SK-MEL-5 (cell line): ENCODE results near the gene CCDC169. TPM values are rescaled to one million over a fixed set of nuclear protein-coding genes. Genes with fewer than 3 reads are reported as not detected.

Experiments used
- DNase-seq: peaks from one replicate; pipeline ENCODE4 v3.0.0-alpha.2; 2016; ENCODE audit warnings: low read depth, low spot score
- in situ Hi-C: cut with HindIII; loops from 2 replicates; pipeline ENCODE4 v1.10.0; 2016; ENCODE audit warnings: low sequenced_read_pairs, high pct_unique_total_duplicates, low pct_unique_long_range_greater_than_20kb
- total RNA-seq: library from RNA; depleted of rRNA; stranded (reverse); fragments of >200 nt; shearing (Covaris generic); gene quantifications from 2 replicates; pipeline ENCODE4 v1.2.3, GENCODE V29; 2014

Gene CCDC169
- total RNA-seq, 1 experiment from 2014 or later, result 1.9 TPM

DNA sequence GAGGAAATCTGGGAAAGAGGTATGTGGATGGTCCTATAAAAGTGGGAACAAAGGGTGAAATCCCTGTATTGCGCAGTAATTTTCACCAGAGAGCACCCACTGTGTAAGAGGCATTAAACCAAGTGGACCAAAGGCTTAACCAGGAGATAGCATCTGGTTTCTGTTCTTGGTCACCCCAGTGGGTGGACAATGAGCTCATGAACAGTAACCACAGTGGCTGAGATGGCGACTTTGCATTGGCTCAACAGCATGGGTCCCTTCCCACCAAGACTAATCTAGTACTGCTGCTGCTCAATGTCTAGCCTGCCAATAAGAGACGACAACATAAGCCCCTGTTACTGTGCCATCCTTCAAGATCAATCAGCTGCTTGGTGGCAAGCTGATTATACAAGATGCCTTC, 36.6 kb downstream of the CCDC169 start:
- no peak for DNase-seq
- in situ Hi-C loops, result no loop called here

DNA sequence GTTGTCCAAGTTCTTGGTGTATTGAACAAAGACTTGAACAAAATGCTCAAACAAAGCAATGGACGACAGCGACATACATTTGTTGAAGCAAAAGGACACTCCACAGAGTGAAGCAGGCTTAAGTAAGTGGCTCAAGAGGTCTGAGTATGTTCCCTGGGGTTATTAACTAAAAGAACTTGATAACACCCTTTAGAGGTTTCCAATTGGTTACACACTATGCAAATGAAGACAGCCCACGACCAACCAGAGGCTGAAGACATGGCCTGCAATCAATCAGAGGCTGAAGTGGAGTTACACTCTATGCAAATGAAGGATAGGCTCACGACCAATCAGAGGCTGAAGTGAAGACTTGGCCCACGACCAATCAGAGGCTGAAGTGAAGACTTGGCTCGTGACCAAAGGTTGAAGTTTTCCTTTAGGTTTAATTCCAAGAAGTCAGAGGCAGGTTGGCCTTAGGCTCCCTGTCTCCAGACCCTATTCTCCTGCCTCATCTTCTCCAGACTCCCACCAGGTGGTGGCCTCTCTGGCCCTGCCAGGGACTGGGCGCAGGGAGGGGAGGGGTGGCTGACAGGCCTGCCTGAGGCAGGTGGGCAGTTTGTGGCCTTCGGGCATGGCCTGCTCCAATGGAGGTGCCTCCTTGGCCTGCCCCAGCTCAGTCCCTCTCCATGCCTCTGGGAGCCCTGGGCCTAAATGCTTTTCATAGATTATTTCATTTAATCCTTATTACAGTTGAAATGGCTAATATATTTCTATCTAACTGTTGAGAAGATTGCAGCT, 38.1 kb downstream of the CCDC169 start:
- DNase-seq, result no peak
- in situ Hi-C loops, result no loop called here

DNA sequence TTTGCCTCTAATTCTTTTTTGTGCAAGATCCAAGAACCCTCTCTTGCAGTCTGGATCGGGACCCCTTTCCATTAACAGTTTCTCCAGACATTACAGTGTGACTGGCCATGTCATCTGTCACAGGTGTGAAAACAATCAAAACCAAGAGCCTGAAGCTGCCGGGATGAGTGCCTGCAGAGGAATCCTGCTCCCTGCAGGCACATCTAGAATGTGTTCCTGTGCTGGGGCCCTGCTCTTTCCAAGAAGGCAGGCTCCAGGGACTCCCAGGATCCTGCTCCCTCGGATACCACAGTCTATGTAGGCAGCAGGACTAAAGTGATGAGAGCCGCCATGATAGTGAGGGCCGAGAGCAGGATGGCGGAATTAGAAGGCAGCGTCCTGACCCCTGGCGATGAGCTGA, 38.8 kb downstream of the CCDC169 start:
- in situ Hi-C loops, result no loop called here
- no peak for DNase-seq

DNA sequence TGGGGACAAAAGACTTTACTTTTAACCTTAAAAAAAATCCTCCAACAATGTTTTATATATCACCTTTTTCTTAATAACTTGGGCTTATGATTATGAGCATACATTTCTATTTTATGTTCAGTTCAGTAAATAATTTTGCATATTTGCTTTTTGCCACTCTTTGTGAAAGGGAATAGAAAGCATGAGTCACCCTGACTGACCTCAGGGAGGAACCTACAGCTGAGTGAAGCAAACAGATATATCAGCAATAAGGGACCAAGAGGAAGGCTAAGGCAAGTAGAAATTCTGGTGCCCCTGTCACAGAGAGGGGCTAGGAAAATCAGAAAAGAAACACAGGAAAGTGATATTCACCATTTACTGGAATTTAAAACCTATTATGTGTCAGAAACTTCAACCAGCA, 46.1 kb downstream of the CCDC169 start:
- no peak for DNase-seq
- in situ Hi-C loops, result no loop called here

DNA sequence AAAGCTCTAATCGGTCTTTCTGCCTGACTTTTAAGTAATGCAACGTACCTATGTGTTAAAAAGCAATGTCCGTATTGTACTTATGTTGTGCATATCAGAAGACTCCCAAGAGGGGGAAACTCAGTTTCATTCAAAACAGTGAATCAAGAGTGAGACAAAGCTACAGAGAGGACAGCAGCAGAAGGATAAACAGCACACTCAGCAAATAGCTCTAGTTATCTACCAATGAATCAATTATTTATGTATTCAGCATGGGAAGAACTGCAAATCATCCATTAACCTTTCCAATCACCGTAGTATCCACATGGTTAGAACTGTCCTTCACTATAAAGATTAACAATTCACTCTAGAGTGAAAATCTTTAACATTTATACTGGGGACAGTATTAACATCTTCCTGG, 46.6 kb downstream of the CCDC169 start:
- no peak for DNase-seq
- in situ Hi-C loops, result no loop called here

DNA sequence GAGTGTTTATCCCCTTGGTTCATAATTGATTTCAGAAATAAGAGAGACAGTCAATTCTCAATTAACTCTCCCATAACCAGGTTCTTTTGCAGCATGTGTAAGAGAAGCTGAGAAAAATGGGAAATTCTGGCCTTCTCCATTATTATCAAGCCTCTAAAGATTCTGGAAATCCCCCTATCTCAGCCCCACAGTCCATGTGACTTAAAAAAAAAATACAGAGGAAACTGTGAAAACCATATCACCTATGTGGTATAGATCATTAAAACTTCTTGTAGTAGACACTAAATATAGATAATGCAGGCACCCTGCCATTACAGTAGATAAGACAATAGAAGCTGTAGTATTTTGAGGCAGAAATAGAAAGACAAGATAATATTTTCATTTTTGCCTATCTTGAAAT, 48.9 kb downstream of the CCDC169 start:
- in situ Hi-C loops, result no loop called here
- DNase-seq, result no peak

DNA sequence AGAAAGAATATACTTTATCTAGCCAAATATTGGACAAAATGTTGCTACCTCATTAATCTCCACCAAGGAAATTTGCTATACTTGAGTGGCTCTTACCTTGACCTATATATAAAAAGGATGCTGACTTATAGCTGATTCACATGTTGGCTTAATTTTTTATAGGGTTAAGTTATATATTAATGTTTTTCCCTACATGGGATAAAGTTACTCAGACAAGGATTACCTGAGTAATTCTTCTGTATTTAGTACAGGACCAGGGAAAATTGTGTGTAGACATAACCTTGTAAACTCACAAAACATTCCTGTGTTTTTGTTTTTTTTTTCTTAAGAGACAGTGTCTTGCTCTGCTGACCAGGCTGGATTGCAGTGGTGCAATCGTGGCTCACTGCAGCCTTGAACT, 52.6 kb downstream of the CCDC169 start:
- no peak for DNase-seq
- in situ Hi-C loops, result no loop called here

DNA sequence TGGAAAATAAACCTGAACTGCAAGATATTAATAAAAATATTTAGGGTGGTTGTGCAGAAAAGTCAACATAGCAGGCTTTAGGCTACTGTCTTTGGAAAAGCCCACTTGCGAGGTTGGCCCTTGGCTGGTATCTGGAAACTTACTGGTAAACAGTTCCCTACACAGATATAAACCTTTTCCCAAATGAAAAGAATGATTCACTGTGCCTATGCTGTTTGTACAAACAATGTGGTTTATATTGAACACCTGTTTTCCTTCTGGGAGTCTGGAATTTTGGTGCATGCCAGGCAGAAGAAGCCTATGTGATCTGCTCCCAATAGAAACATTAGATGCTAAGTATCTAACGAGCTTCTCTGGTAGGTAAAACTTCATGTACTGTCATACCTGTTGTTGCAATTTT, 53.5 kb downstream of the CCDC169 start:
- DNase-seq, result no peak
- in situ Hi-C loops, result no loop called here

DNA sequence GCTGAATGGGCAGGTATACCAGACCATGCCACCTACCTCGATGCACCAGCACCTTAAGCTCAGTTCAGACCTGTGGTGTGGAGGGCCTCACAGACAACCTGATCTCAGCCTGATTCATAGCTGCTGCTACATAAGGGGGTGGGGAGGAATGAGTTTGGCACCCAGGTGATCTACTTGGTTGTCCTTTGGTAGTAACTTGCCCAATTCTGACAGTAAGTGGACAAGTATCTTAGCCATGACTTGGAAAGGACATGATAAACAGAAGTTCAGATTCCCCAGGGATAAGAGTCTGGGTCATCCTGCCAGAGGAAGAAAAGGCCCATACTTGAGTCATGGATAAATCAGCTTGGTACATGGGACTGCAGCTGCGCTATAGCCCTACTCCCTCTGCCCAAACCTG, 54.9 kb downstream of the CCDC169 start:
- in situ Hi-C loops, result no loop called here
- DNase-seq, result no peak

DNA sequence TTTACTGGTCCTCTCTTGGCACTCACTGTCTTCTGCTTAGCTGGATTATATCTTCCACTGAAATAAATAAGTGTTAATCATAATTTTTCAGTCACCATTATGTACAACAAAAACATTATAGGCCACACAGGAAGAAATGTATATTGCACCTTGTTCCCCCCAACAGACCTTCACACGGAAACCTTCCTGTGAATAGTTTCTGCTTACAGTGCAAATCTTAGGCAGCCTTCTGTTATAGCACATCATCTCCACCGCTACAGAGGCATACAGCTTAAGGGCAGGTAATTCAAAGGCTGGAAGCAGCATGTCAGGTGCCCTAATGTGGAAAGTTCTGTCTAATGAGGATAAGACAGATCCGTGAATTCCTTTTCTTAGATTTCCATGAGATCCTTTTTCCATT, 66.4 kb downstream of the CCDC169 start:
- DNase-seq, result no peak
- in situ Hi-C loops, result no loop called here

DNA sequence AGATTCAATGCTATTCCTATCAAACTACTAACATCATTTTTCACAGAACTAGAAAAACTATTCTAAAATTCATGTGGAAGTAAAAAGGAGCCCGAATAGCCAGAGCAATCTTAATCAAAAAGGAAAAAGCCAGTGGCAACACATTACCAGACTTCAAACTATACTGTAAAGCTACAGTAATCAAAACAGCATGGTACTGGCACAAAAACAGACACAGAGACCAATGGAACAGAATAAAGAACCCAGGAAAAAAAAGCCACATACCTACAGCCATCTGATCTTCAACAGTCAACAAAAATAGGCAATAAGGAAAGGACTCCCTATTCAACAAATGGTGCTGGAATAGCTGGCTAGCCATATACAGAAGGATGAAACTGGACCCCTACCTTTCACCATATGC, 72.9 kb downstream of the CCDC169 start:
- no peak for DNase-seq
- in situ Hi-C loops, result no loop called here

DNA sequence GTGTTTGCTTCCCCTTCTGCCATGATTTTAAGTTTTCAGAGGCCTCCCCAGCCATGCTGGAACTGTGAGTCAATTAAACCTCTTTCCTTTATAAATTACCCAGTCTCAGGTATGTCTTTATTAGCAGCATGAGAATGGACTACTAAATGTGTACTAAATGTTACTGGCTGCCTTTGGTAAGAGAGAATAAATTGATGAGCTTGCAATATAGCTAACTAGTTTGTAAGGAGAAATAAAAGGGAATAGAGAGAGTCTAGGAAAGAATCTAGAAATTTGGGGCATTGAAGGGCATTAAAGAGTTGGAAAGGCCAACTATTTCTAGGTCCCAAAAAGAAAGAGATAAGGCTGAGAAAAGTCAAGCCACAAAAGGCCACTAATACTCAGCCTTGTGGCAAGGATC, 77.7 kb downstream of the CCDC169 start:
- no peak for DNase-seq
- in situ Hi-C loops, result no loop called here

DNA sequence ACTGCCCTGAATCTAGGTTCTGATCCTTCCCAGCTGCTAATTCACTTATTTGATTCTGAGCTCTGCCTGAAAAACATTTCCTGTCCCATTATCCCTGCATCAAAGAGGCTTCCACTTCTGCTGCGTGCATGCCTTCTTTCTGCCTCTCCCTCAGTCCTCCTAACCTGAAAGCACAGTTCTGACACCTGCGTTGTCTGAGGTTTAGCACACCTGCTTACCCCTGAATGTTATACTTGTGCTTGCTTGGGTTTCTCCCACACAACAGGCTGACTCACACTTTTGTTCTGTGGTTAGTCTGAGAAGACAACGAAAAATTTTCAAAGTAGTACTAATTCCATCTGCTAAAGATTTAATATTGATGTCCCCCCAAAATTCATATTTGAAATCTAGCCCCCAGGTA, 80.2 kb downstream of the CCDC169 start:
- DNase-seq, result no peak
- in situ Hi-C loops, result no loop called here

DNA sequence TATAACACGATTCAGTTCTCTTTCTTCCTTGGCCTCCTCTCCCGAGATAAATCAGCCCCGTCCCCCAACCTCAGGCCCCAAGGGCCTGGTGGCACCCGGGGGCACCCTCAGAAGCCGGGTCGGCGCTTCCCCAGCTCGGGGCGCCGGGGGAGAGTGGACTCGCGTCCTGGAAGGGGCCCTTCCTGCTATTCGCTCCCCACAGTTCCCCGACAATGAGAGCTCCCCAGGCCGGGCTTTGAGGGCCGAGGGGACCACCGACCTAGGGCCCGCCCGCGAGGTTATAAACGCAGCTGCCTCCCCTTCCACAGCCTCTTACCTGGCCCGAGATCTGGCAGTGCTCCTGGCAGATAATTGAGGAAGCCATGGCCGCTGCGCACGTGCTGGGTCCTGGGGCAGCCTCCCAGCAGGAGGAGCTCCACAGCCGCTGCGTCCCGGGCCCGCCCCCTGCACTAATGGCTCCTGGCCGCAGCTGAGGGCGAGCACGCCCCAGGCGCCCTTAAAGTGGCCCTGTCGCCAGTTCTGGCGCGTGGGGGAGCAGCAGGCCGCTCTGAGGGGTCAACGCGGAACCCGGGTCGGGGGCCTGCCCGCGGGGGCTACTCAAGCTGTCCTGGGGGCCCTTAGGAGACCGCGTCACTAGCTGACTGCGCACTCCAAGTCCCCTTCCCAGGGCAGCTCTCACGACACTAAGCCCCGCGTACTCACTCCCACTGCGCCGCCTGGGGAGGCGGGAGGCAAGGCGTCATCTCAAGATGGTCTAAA, 83.3 kb downstream of the CCDC169 start, which contains the start of gene SOHLH2:
Gene SOHLH2 (minus strand): TSS at position 394 of the 759 bp plus-strand sequence. CDS start 30 bp downstream, at position 364.
- DNase-seq, result no peak
- in situ Hi-C loops, result no loop called here

DNA sequence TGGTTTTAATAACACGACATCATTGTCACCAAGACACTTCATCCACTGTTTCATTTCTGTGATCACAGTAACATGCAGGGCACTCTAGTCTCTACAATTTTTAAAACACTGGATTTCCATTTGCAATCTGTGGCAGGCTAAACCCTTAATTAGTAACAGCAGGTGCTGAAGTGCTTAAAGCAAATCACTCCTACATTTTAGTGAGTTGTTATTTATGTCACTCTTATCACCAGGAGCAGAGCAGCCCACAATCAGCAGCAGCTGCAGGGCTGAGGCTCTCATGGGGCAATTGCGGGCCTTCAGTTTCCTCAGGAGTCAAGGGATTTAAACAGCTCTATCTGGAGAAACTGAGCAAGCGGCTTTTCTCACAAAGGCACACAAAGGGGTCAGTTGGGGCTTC, 84.8 kb downstream of the CCDC169 start:
- in situ Hi-C loops, result no loop called here
- DNase-seq, result no peak

DNA sequence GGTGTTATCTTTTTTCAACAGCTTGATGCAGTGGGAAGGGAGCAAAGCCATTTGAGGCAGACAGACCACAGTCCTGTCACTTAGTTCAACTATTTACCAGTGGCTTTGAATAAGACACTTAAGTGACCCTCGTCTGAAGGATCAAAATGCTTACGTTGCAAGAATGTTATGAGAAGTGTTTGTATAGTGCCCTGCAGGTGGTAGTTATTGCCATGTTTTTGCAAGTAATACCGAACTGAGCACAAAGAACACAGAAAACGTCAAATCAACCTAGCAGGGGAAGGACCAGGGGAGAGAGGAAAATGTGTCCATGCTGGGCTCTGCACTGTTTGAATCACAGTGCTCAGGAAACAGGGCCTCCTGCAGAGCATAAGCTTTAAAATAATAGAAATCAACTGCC, 86.0 kb downstream of the CCDC169 start:
- in situ Hi-C loops, result no loop called here
- DNase-seq, result no peak

DNA sequence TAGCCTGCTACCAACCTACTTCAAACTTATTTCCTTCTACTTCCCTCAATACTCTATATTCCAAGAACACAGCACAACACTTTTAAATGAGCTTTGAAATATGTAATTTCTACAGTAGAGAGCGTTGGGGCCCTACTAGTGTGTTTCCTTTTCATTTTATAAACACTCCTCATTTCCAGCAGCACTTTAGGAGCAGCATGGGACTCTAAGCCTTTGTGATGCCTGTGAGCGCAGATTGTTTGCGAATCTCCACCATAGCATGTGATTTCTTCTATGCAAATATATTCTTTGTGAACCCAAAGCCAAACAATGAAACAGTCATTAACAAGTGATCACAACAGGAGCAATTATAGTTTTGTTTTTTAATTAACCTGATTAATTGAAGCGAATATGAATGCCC, 86.9 kb downstream of the CCDC169 start:
- in situ Hi-C loops, result no loop called here
- DNase-seq, result no peak

DNA sequence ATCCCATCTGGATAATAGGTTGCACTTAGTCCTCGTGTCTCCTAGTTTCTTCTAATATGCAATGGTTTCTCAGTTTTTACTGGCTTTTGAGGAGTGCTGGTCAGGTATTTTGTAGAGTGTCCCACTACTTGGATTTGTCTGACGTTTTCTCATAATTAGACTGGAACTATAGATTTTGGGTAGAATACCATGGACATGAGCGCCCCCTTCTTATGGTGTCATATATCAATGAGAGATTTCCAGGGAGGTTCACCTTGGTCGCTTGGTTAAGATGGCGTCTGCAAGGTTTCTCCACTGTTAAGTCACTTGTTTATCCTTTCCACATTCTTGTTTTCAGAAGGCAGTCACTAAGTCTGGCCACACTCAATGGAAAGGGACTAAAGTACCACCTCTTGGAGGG, 89.9 kb downstream of the CCDC169 start:
- in situ Hi-C loops, result no loop called here
- DNase-seq, result peak; percentile 65
